GM19240 (cell line): ENCODE results near the gene CCDC68.

Source experiments
- DNase-seq: peaks from one replicate; pipeline ENCODE4 v3.0.0; 2011; ENCODE audit warnings: low spot score; ENCODE audit not compliant: insufficient read length

Gene CCDC68

GRCh38 chr18:54923339-54923956 is 35.8 kb downstream of the CCDC68 start:
- no peak for DNase-seq

DNA sequence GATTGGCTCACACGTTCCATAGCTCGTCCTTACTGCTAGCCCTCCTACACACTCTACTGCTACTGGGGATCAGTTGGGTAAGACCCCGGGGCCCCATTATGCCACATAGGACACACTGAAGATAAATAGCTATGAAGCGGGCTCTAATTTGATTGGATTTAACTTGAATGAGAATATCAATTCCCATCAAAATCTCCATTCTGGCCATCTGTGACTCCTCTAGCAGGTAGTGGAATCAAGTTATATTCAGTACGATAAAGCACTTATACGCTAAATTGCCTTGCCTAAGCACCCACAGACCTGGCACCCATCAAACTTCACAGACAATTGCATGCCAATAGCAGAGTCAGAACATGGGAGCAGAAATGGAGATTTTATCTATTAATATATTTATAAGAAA is 39.8 kb downstream of the CCDC68 start:
- no peak for DNase-seq

GRCh38 chr18:54918060-54918459 is 41.2 kb downstream of the CCDC68 start:
- no peak for DNase-seq

- DNase-seq: no peak
These were observed 42.8 kb downstream of the CCDC68 start for GRCh38 chr18:54916507-54916906.

DNA sequence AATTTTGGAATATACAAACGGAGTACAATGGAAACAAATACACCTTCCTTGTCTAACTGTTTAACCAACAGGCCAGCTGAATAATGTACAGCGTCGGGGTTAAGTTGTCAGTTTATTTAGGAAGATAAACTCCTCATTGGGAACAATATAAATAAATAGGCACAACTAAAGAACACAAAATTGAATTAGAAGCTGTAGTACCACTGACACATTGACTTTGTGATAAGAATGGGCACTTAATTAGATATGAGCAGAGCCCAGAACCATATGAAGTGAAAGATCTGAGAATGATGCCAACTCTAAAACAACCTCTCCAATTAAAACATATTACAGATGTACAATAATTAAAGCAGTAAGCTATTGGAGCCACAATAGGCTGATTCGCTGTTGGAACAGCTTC is 44.4 kb downstream of the CCDC68 start:
- DNase-seq: no peak

DNA sequence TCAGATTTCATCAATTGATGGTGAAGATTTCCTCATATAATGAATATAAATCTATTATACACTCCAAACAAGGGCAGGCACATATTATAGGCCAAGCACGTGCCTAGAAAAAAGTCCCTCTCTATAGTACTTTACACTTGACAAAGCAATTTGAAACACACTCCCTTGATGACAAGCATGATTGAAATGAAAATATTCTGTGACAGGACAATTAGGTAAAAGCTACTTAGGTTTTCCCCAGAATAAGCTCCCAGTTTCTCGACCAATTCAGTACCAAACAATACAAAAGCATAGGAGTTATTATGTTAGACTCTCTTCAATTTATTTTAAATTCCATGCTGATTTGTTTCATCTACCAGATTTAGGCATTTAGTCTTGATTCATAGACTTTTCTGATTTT is 47.7 kb downstream of the CCDC68 start:
- no peak for DNase-seq

DNA sequence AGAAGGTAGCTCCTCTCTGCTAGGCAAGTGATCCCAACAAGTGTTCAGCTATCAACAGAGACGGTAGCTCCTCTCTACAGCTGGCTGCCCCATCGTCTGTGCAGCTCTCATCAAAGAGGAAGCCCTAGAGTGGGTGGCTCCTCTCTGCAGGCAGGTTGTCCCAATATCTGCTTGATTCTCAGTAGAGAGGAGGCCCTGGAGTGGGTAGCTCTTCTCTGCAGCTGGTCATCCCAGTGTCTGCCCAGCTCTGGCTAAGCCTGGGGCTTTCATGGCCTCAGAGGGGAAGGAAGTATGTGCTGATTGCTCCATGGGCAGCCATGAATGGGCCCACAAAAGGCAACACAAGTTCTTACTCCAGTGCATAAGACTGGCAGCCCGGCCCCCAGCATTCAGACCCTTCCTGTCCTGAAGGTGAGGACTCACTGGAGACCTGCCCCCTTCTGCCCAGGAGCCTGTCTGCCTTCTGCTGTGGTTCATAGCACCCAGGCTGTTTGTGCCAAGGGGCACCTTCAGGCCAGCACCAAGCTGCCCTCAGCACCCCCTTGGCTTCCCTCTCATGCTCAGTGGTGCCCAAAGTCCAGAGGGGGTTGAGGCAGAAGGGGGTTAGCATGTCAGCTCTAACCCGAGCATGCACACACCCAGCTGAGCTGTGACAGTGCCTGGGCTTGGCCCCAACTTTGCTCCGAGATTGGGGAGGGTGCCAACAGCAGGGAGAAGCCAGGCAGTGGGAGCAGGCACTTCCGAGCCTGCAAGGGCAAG is 48.9 kb downstream of the CCDC68 start:
- no peak for DNase-seq

GRCh38 chr18:54909538-54909937 is 49.7 kb downstream of the CCDC68 start:
- no peak for DNase-seq

DNA sequence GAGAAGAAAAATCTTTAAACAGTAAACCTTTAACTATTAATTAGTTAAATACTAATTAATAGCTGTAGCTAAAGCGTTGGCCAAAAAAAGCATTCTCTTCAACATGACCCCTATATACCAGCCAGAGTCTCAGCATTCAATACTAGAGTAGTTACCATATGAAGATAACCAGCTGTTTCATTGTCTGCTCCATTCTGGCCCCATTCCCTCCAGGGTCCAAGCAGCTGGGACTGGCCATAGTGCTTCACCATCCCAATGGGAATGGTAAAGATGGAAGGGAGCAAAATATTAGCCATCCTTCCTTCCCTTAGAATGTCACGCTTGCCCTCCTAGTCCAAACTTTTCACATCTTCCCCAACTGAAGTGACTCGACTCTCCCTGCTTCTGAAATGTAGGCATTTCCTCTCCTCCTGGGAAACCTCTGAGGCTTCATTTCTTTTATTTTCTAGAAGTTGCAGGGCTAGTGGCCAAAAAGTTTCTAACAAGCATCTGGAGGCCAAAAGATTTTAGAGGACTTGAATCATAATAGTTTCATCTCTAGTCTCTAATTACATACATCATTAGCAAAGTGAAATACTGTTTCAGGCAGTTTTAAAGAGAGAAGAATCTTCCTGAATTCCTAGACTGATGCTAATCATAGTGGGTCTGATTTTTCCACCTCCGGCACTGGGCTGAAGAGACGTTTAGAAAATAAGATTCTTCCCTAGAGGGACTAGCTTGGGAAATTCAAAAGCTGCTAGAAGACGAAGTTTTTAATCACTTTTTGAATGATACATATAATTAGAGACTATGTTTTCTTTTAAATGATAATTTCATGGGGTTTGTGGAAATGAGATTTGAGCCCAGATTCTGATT is 52.7 kb downstream of the CCDC68 start:
- no peak for DNase-seq

DNA sequence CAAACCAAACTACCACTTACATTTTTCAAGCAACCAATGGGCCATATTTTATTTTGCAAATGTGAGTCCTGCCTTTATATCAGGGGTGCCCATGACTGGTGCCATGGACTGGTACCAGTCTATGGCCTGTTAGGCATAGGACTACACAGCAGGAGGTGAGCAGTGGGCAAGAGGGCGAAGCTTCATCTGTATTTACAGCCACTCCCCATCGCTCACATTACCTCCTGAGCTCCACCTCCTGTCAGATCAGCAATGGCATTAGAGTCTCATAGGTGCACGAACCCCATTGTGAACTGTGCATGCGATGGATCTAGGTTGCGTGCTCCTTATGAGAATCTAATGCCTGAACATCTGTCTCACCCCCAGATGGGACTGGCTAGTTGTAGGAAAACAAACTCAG is 53.6 kb downstream of the CCDC68 start:
- DNase-seq: no peak

DNA sequence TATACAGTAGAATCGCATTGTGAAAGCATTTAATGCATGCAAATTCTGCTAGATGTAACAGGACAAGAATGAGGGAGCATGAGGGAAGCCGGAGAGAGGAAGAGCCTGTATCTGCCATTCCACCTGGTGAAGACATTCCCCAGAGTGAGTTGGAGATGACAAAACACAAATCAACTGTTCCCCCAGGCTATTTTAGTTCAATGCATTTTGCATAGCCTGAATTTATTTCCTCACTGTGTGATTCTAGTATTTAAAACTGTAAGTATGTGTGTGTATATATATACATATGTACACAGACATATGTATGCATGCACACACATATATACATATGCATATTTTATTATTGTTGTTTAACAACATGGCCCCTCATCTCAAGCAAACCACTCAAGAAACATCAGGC is 54.7 kb downstream of the CCDC68 start:
- DNase-seq: no peak

DNA sequence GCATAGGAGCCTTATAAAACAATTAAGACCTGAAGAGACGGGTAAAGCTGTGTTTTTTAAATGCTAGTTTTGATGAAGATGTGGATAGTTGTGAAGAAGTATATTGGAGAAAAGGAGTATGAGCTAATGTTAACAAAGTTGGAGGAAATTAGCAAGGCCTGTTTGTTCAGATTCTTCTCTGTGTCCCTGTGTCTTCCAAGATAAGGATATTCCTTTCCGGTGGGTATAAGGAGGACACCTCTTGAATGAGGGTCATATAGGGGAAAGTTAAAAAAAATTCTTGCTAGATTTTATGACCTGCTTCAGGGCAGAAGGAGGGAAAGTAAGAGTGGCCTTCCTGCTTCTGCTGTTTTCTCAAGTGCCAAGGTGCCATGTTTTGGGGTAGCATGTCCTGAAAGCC is 59.0 kb downstream of the CCDC68 start:
- DNase-seq: no peak

GRCh38 chr18:54899500-54899899 is 59.8 kb downstream of the CCDC68 start:
- no peak for DNase-seq

- no peak for DNase-seq
These were observed 70.3 kb downstream of the CCDC68 start for GRCh38 chr18:54888933-54889332.

- DNase-seq: no peak
These were observed 70.9 kb downstream of the CCDC68 start for GRCh38 chr18:54888378-54888777.

GRCh38 chr18:54883816-54884604 is 75.3 kb downstream of the CCDC68 start:
- no peak for DNase-seq

DNA sequence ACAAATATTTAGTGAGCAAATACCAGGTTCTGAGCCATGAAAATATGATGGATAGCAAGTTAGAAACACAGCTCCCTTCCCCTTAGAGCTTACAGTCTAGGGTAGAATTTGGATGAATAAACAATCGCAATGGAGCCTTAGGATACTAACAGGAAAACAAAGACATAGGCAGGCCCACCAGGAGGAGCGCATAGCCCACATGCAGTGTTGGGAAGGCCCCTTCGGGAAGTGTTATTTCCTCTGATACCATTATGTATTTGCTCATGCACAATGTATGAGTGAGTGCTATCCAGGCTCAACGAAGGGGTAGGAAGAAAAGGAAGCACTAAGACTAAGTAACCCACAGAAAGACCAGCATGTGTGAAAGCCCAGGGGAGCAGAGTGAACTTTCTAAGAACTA is 76.9 kb downstream of the CCDC68 start:
- no peak for DNase-seq

DNA sequence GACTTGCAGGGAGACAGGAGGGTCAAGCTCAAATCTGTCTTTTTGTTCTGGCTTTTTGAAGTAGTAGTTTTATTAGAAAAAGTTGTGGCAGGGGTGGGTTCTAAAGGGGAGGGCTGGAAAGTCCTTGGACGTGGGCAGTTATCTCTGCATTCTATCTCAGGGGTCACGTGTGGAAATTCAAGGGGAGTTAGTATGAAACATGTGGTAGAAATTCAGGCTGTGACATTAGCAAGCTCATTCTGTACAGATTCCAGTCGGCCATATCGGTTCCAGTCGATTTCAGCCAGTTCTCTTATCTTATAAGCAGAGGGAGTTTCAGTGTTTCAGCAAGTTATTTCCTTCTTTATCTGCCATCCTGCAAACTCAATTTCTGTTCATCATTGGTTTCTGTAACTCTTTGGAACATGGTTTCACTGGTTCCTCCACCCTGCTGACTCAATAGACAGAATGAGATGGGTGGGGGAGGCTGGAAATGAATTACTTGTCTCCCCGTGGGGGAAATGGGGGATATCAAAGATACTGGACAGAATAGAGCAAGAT is 78.0 kb downstream of the CCDC68 start:
- DNase-seq: no peak

DNA sequence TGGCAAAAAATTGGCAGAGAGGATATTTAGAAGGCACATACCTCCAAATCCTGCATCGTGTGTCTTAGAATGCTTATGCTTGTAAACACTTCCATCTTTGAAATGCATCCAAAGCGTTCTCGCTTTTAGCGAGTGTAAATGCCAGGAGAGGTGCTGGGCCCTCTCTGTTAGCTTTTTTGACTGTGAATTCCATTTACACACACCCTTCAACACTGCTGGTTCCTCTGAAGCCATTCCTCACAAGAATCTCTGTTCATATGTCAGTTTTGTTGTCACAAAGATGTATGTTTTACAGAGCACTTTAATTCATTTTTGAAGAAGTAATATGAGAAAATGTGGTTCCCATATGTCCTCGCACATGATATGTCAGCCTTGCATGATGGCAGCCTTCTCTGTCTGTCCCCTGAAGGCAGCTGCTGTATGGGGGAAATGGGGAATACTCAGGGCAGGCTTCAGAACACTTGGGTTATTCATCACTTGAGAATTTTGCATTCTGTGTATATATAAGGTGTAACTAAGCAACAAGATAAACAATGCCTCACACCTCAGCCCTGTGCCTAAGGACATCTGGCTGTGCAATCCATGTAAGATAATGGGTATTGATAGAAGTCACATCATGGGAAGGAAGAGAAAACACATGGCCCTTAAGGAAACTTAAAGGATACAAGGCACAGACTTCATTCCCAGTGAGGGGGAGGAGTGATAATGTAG is 78.7 kb downstream of the CCDC68 start:
- no peak for DNase-seq

DNA sequence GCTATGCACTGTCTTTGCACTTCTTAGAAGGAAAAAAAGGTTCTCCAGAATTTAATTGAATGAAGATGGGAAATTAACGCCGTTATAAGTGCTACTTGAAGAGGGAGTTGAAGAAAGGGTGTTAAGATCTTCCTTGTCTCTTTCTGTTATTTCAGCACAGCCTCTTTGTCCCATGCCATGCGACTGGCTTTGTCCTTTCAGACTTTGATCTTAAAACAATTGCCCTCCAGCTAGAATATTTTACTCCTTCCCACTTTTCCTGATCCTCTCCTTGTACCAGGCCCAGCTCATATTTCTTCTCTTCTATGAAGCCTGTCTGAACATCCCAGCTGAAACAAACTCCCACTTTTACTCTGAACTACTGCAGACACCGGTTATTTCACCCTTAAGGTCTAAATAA is 79.6 kb downstream of the CCDC68 start:
- DNase-seq: no peak
